Dendritic cell treated with granulocyte-macrophage colony-stimulating factor and Interleukin-4, amounts not matched to agents 40 ng/mL and 50 ng/mL, for 4 days (primary cell): ENCODE data around the gene SELENOO.

Source experiments
- H3K27ac Mint-ChIP-seq: one replicate; pipeline ENCODE4 v1.8.0; 2022; ENCODE audit warnings: mild to moderate bottlenecking, mixed read lengths
- H3K27me3 Mint-ChIP-seq: one replicate; pipeline ENCODE4 v1.8.0; 2022; ENCODE audit warnings: mild to moderate bottlenecking, mixed read lengths
- H3K36me3 Mint-ChIP-seq: one replicate; pipeline ENCODE4 v1.8.0; 2022; ENCODE audit warnings: low read depth, mixed read lengths
- H3K4me1 Mint-ChIP-seq: one replicate; pipeline ENCODE4 v1.8.0; 2022; ENCODE audit warnings: low read depth, mixed read lengths
- H3K4me3 Mint-ChIP-seq: one replicate; pipeline ENCODE4 v1.8.0; 2022; ENCODE audit warnings: mild to moderate bottlenecking, moderate library complexity, mixed read lengths
- H3K9me3 Mint-ChIP-seq: one replicate; pipeline ENCODE4 v1.8.0; 2022; ENCODE audit warnings: mixed read lengths
- intact Hi-C: fragments of 100-400 bp; cut with micrococcal nuclease; formaldehyde crosslinking; loops from one replicate; pipeline ENCODE4 v1.15.0; 2022

Gene SELENOO

GRCh38 chr22:50169181-50169759, 31.5 kb upstream of the SELENOO start:
- peaks cover 45% of the 10 kb centered on the region for H3K4me1 Mint-ChIP-seq
- peak overlapping the region; percentile 78 for H3K4me3 Mint-ChIP-seq
- peaks cover 33% of the 10 kb centered on the region for H3K27me3 Mint-ChIP-seq
- peak overlapping the region; percentile 73 for H3K27ac Mint-ChIP-seq
- H3K36me3 Mint-ChIP-seq: no peaks in the 10 kb centered on the region
- no peaks in the 10 kb centered on the region for H3K9me3 Mint-ChIP-seq
- intact Hi-C loops: loop anchor here (5.0 kb wide), 1 partner anchor 38 kb away; no protein-coding TSS in a partner anchor

DNA sequence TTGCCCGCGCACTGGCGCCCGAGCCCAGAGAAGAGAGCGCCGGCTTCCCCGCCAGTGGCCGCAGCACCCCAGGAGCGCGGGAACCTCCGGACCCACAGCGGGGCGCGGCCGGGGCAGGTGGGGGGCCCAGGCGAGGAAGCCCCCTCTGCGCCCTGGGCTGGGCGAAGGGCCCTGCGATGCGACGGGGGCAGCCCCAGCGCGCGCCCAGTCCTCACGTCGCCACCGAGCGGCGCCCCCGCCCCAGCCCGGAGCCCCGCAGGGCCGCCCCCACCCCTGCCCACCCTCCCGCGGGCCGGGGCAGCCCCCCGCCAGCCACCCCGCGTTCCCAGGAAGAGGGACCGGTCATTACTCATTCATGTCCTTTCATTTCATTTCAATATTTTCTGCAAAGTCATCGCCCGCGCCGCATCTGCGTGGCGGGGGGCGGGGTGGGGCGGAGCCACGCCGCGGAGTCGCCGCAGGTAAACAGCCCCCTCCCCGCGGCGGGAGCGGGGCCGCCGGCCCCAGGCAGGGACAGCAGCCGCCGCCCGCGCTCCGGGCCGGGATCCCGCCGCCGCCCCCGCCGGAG, 31.0 kb upstream of the SELENOO start:
- Mint-ChIP-seq H3K27ac (peak overlapping the region; percentile 73), H3K9me3 (no peaks in the 10 kb centered on the region), H3K4me3 (peak overlapping the region; percentile 78), H3K36me3 (no peaks in the 10 kb centered on the region), H3K27me3 (peaks cover 35% of the 10 kb centered on the region), H3K4me1 (peaks cover 45% of the 10 kb centered on the region)
- intact Hi-C loops: loop anchor here (2.0 to 5.0 kb wide), 2 partner anchors 15 to 37 kb away; partner anchors contain the start of gene TRABD

DNA sequence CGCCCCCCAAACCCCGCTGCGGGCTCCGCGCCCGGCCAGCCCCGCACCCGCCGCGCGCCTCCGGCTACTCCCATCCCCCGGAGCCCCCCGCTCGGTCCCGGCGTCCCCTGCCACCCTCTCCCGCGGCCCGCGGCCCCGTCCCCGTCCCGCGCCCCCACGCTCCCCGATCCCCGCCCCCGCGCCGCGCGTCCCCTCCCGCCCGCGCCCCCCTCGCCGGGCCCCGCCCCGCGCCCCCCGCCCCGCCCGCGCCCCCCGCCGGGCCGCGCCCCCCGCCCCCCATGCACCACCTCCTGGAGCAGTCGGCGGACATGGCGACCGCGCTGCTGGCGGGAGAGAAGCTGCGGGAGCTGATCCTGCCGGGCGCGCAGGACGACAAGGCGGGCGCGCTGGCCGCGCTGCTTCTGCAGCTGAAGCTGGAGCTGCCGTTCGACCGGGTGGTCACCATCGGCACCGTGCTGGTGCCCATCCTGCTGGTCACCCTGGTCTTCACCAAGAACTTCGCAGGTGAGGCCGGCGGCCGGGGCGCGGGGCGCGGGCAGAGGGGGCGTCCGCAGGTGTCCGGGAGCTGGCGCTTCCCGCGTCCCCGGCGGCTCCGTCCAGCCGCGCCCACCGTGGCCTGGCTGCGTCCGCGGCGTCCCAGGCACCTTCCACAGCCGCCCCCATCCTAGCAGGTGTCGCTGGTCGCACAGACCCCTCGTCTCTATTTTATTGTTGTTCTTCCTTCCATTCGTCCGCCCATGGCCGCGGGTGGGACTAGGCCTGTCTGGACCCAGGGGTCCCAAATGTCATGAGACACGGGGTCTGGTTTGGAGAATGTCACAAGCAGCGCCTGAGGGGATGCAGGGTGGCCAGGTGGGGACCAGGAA, 30.1 kb upstream of the SELENOO start, which contains the start of gene PANX2:
Gene PANX2 (plus strand): TSS at position 279 of the 866 bp plus-strand sequence. CDS start 0 bp downstream, at position 279.
- Mint-ChIP-seq H3K27me3 (peaks cover 36% of the 10 kb centered on the region), H3K36me3 (no peaks in the 10 kb centered on the region), H3K9me3 (no peaks in the 10 kb centered on the region), H3K4me1 (peaks cover 45% of the 10 kb centered on the region), H3K4me3 (peak within 1 kb of the TSS; percentile 78), H3K27ac (peak within 1 kb of the TSS; percentile 73)
- intact Hi-C loops: loop anchor here (2.0 kb wide), 1 partner anchor 14 kb away; the partner anchor contains the start of gene TRABD

GRCh38 chr22:50171319-50171964, 29.4 kb upstream of the SELENOO start:
- H3K27ac Mint-ChIP-seq: peak overlapping the region; percentile 24
- no peaks in the 10 kb centered on the region for H3K36me3 Mint-ChIP-seq
- peaks cover 45% of the 10 kb centered on the region for H3K4me1 Mint-ChIP-seq
- H3K27me3 Mint-ChIP-seq: peaks cover 38% of the 10 kb centered on the region
- intact Hi-C loops: loop anchor here (2.0 kb wide), 1 partner anchor 13 kb away; the partner anchor contains the start of gene TRABD
- no peaks in the 10 kb centered on the region for H3K9me3 Mint-ChIP-seq
- peak overlapping the region; percentile 69 for H3K4me3 Mint-ChIP-seq

GRCh38 chr22:50171965-50172421, 28.8 kb upstream of the SELENOO start:
- Mint-ChIP-seq H3K4me1 (peaks cover 45% of the 10 kb centered on the region), H3K36me3 (peaks cover 3% of the 10 kb centered on the region), H3K9me3 (no peaks in the 10 kb centered on the region), H3K27me3 (peaks cover 36% of the 10 kb centered on the region), H3K27ac (no peak overlapping the region), H3K4me3 (peak overlapping the region; percentile 10)
- intact Hi-C loops: loop anchor here (2.0 kb wide), 1 partner anchor 13 kb away; the partner anchor contains the start of gene TRABD

- Mint-ChIP-seq H3K4me3 (no peak overlapping the region), H3K9me3 (no peaks in the 10 kb centered on the region), H3K27ac (peak overlapping the region; percentile 63), H3K4me1 (peaks cover 45% of the 10 kb centered on the region), H3K36me3 (peaks cover 13% of the 10 kb centered on the region), H3K27me3 (peaks cover 32% of the 10 kb centered on the region)
- intact Hi-C loops: no loop called here
Measured at GRCh38 chr22:50173311-50173982, 27.4 kb upstream of the SELENOO start.

- peaks cover 39% of the 10 kb centered on the region for H3K4me1 Mint-ChIP-seq
- intact Hi-C loops: no loop called here
- peaks cover 29% of the 10 kb centered on the region for H3K27me3 Mint-ChIP-seq
- H3K9me3 Mint-ChIP-seq: no peaks in the 10 kb centered on the region
- peak overlapping the region; percentile 63 for H3K27ac Mint-ChIP-seq
- no peak overlapping the region for H3K4me3 Mint-ChIP-seq
- peaks cover 18% of the 10 kb centered on the region for H3K36me3 Mint-ChIP-seq
Measured at GRCh38 chr22:50173983-50174355, 26.8 kb upstream of the SELENOO start.

DNA sequence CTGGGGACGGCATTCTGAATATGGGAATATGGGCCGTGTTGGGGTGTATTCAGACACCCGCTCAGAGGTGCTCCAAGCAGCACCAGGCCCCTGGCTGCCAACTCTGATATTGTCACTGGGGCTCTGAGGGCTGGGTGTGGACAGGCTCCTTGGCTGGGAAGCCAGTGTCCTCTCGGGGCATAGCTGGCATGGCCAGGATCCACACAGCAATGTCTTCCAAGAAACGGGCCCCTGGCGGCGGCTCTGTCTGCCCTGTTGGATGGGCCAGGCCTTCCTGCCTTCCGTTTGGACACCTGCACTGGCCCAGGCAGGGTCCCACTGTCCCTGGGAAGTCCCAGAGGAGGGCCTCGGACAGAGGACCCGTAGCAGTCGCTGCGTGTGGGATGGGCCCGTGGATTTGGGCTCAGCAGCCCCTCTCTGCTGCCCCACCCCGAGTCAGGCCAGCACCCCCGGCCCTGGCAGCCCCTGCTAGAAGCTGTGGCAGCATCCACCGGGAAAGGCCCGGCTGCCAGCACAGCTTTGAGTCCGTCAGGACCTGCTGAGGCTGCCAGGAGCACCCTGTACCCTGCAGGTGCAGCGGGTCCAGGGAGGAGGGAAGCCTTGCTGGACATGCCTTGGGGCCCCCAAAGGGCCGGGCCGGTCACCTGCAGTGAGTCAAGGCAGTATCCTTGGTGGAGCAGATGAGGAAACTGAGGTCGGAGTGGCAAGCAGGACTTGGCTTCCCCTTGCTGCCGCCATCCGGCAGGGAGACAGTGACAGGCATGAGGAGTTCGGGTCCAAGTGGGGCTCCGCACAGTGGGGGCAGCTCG, 26.2 kb upstream of the SELENOO start:
- H3K27me3 Mint-ChIP-seq: peaks cover 29% of the 10 kb centered on the region
- H3K4me3 Mint-ChIP-seq: no peak overlapping the region
- peaks cover 25% of the 10 kb centered on the region for H3K36me3 Mint-ChIP-seq
- no peaks in the 10 kb centered on the region for H3K9me3 Mint-ChIP-seq
- intact Hi-C loops: no loop called here
- peaks cover 40% of the 10 kb centered on the region for H3K4me1 Mint-ChIP-seq
- peak overlapping the region; percentile 63 for H3K27ac Mint-ChIP-seq

DNA sequence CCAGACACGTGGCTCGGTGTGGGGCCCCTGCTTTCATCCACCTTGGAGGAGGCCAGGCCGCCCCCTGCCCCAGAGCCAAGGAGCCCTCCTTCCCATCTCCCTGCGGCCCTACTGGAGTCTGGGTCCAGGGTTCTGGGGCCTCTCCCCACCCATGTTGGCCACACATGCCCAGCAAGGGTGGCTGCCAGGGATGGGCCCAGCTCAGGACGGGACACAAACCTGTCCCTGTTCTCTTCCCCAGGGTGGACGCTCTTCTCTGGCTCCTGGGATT, 25.7 kb upstream of the SELENOO start:
- Mint-ChIP-seq H3K4me3 (no peak overlapping the region), H3K4me1 (peaks cover 44% of the 10 kb centered on the region), H3K27ac (no peak overlapping the region), H3K9me3 (no peaks in the 10 kb centered on the region), H3K36me3 (peaks cover 29% of the 10 kb centered on the region), H3K27me3 (peaks cover 32% of the 10 kb centered on the region)
- intact Hi-C loops: no loop called here

GRCh38 chr22:50175921-50176849, 24.6 kb upstream of the SELENOO start:
- Mint-ChIP-seq H3K27me3 (peaks cover 29% of the 10 kb centered on the region), H3K4me1 (peaks cover 40% of the 10 kb centered on the region), H3K4me3 (no peak overlapping the region), H3K27ac (no peak overlapping the region), H3K9me3 (no peaks in the 10 kb centered on the region), H3K36me3 (peaks cover 29% of the 10 kb centered on the region)
- intact Hi-C loops: no loop called here

GRCh38 chr22:50176850-50177536, 23.8 kb upstream of the SELENOO start:
- peaks cover 32% of the 10 kb centered on the region for H3K4me1 Mint-ChIP-seq
- intact Hi-C loops: no loop called here
- no peak overlapping the region for H3K4me3 Mint-ChIP-seq
- peaks cover 29% of the 10 kb centered on the region for H3K36me3 Mint-ChIP-seq
- no peak overlapping the region for H3K27ac Mint-ChIP-seq
- H3K27me3 Mint-ChIP-seq: peaks cover 28% of the 10 kb centered on the region
- H3K9me3 Mint-ChIP-seq: no peaks in the 10 kb centered on the region
